Fibroblast of lung (primary cell): ENCODE results near the gene PGM1. TPM values are rescaled to one million over a fixed set of nuclear protein-coding genes. Genes with fewer than 3 reads are reported as not detected.

ENCODE experiments used
- DNase-seq, 2 donors: peaks; one replicate each; pipeline versions ENCODE4 v3.0.0 to v3.0.0-alpha.2; 2010; ENCODE audit warnings: low read depth in 2 of 2
- H2AFZ ChIP-seq: 2 replicates; pipeline ENCODE4 v1.5.1; 2012; ENCODE audit warnings: low read length, control low read depth, inconsistent platforms
- H3K27ac ChIP-seq: 2 replicates; pipeline ENCODE4 v1.5.1; 2011; ENCODE audit warnings: low read length, control low read depth; ENCODE audit not compliant: insufficient read depth
- H3K27me3 ChIP-seq: 2 replicates; pipeline ENCODE4 v1.5.1; 2011; ENCODE audit warnings: mild to moderate bottlenecking, low read length; ENCODE audit not compliant: control insufficient read depth, insufficient read depth
- H3K36me3 ChIP-seq: 2 replicates; pipeline ENCODE4 v1.5.1; 2011; ENCODE audit warnings: low read length; ENCODE audit not compliant: control insufficient read depth, insufficient read depth
- H3K4me1 ChIP-seq: 2 replicates; pipeline ENCODE4 v1.5.1; 2011; ENCODE audit warnings: low read length; ENCODE audit not compliant: control insufficient read depth, insufficient read depth; ENCODE audit errors: extremely low read depth
- H3K4me2 ChIP-seq: 2 replicates; pipeline ENCODE4 v1.5.1; 2011; ENCODE audit warnings: low read length, control low read depth; ENCODE audit not compliant: insufficient read depth; ENCODE audit errors: extremely low read depth
- H3K4me3 ChIP-seq, 4 experiments: fragments of 200-600 bp in 1 of 4; sonication (generic) in 1 of 4; replicated peaks in 1 of 4; 2 replicates each; pipeline ENCODE4 v1.5.1; 2011 to 2016; ENCODE audit warnings: low read length in 4 of 4, low read depth in 3 of 4, mild to moderate bottlenecking in 3 of 4, control low read depth in 2 of 4, inconsistent platforms in 1 of 4, mixed read lengths in 1 of 4; ENCODE audit not compliant: insufficient read depth in 1 of 4; ENCODE audit errors: control extremely low read depth in 1 of 4
- H3K79me2 ChIP-seq: 2 replicates; pipeline ENCODE4 v1.5.1; 2012; ENCODE audit warnings: mild to moderate bottlenecking, low read length, inconsistent platforms; ENCODE audit not compliant: control insufficient read depth, insufficient read depth
- H3K9ac ChIP-seq: 2 replicates; pipeline ENCODE4 v1.5.1; 2011; ENCODE audit warnings: mild to moderate bottlenecking, low read length, control low read depth; ENCODE audit not compliant: insufficient read depth
- H3K9me3 ChIP-seq: 2 replicates; pipeline ENCODE4 v1.5.1; 2012; ENCODE audit warnings: low read depth, low read length; ENCODE audit not compliant: control insufficient read depth, insufficient read depth
- H4K20me1 ChIP-seq: 2 replicates; pipeline ENCODE4 v1.5.1; 2011; ENCODE audit warnings: low read length; ENCODE audit not compliant: control insufficient read depth, insufficient read depth; ENCODE audit errors: extremely low read depth
- EZH2 ChIP-seq: IDR thresholded peaks from 2 replicates; pipeline ENCODE4 v1.5.1; 2012; ENCODE audit warnings: low read length, control low read depth, mild to moderate bottlenecking; ENCODE audit errors: missing control alignments
- polyA plus RNA-seq, 2 donors: library from polyadenylated mRNA; depleted of rRNA in 1 of 2; stranded (reverse) in 1 of 2; unstranded in 1 of 2; fragments of >200 nt; gene quantifications; 2 replicates each; pipeline ENCODE4 v1.2.1, GENCODE V29; 2011 to 2012; ENCODE audit warnings: missing spikeins in 1 of 2
- total RNA-seq: library from RNA; depleted of rRNA; stranded (reverse); fragments of >200 nt; gene quantifications from 2 replicates; pipeline ENCODE4 v1.2.1, GENCODE V29; 2014
- TF ChIP-seq, protein P1 (sequence below), 2 donors: IDR thresholded peaks in 1 of 2; conservative IDR thresholded peaks in 1 of 2; 1 replicate in 1 of 2; 2 replicates in 1 of 2; pipeline ENCODE4 v1.5.1; 2011 to 2012; ENCODE audit warnings: low read length in 2 of 2, control low read depth in 1 of 2, inconsistent platforms in 1 of 2, low read depth in 1 of 2, mild to moderate bottlenecking in 1 of 2

Gene PGM1
- total and polyA plus RNA-seq, 2 donors (not counting 1 experiment from before 2014, with no cell fraction given) = 43.7 to 51.4 TPM

DNA sequence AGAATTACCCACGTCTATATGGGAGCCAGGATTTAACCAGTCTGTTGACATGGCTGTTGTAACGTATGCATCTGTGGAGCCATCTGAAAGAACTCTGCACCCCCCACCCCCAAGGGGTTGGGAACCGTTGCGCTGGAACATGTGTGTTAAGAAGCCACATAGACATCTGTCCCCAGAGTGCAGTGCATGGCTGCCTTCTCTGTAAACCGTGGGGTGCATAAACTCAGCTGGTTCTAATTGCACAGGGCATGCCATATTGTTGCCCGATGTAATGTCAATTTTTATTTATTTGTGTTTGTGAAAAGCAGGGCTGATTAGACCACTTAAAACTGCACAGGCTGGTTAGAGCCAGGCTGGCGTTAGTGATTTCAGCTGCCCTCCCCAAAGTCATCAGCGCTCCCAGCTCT is 110.5 kb downstream of the PGM1 start:
- H3K27me3 ChIP-seq = peaks cover 19% of the 10 kb centered on the region
- no peaks in the 10 kb centered on the region for H3K4me1 ChIP-seq
- no peak overlapping the region for H3K27ac ChIP-seq
- H3K4me3 ChIP-seq = no peak overlapping the region
- no peak for TF ChIP-seq EZH2
- TF ChIP-seq, protein P1, sequence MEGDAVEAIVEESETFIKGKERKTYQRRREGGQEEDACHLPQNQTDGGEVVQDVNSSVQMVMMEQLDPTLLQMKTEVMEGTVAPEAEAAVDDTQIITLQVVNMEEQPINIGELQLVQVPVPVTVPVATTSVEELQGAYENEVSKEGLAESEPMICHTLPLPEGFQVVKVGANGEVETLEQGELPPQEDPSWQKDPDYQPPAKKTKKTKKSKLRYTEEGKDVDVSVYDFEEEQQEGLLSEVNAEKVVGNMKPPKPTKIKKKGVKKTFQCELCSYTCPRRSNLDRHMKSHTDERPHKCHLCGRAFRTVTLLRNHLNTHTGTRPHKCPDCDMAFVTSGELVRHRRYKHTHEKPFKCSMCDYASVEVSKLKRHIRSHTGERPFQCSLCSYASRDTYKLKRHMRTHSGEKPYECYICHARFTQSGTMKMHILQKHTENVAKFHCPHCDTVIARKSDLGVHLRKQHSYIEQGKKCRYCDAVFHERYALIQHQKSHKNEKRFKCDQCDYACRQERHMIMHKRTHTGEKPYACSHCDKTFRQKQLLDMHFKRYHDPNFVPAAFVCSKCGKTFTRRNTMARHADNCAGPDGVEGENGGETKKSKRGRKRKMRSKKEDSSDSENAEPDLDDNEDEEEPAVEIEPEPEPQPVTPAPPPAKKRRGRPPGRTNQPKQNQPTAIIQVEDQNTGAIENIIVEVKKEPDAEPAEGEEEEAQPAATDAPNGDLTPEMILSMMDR (conservative IDR thresholded peaks at IDR 0.05 in 1 of 2, IDR thresholded peaks at IDR 0.05 in 1 of 2; ENCODE audit: low read depth in 1 of 2, low read length in 2 of 2) = no peak
- no peaks in the 10 kb centered on the region for H3K79me2 ChIP-seq
- no peak overlapping the region for H3K4me2 ChIP-seq
- no peak for DNase-seq
- H3K36me3 ChIP-seq = no peaks in the 10 kb centered on the region
- no peak overlapping the region for H3K9ac ChIP-seq
- no peak overlapping the region for H2AFZ ChIP-seq
- H3K9me3 ChIP-seq = no peaks in the 10 kb centered on the region
- no peaks in the 10 kb centered on the region for H4K20me1 ChIP-seq

DNA sequence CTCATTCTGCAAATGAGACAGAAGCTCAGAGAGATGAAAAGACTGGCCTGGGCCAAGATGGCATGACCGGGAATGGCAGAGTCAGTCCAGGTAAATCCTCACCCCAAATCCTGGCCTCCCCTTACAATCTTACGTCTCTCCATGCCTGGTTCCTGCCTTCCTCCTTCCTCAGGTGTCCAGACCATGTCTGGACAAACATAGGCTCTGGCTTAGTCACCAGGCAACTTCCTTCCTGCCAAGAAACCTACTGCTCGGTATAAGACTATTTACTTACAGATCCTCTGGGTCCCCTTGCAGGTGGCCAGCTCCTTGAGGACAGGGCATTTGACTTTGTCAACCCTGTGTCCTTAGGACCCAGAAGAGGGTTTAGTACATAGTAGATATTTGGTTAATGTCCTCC is 111.2 kb downstream of the PGM1 start:
- Histone ChIP-seq H3K4me3 (no peak overlapping the region), H3K9me3 (no peaks in the 10 kb centered on the region), H3K36me3 (no peaks in the 10 kb centered on the region), H3K9ac (no peak overlapping the region), H4K20me1 (no peaks in the 10 kb centered on the region), H3K4me1 (no peaks in the 10 kb centered on the region), H3K4me2 (no peak overlapping the region), H3K27ac (no peak overlapping the region), H3K79me2 (no peaks in the 10 kb centered on the region), H2AFZ (no peak overlapping the region), H3K27me3 (peaks cover 19% of the 10 kb centered on the region)
- TF ChIP-seq EZH2 = no peak
- TF ChIP-seq, protein P1 (conservative IDR thresholded peaks at IDR 0.05 in 1 of 2, IDR thresholded peaks at IDR 0.05 in 1 of 2; ENCODE audit: low read depth in 1 of 2, low read length in 2 of 2) = no peak
- peak in 1 of 2 donors; percentile 40 for DNase-seq

- H3K4me2 ChIP-seq = no peak overlapping the region
- no peaks in the 10 kb centered on the region for H3K9me3 ChIP-seq
- H3K4me3 ChIP-seq = no peak overlapping the region
- no peaks in the 10 kb centered on the region for H3K79me2 ChIP-seq
- H3K27ac ChIP-seq = no peak overlapping the region
- no peak for TF ChIP-seq EZH2
- TF ChIP-seq, protein P1 (conservative IDR thresholded peaks at IDR 0.05 in 1 of 2, IDR thresholded peaks at IDR 0.05 in 1 of 2; ENCODE audit: low read depth in 1 of 2, low read length in 2 of 2) = no peak
- H3K9ac ChIP-seq = no peak overlapping the region
- DNase-seq = no peak
- H4K20me1 ChIP-seq = no peaks in the 10 kb centered on the region
- H2AFZ ChIP-seq = no peak overlapping the region
- H3K27me3 ChIP-seq = peaks cover 19% of the 10 kb centered on the region
- no peaks in the 10 kb centered on the region for H3K4me1 ChIP-seq
- H3K36me3 ChIP-seq = no peaks in the 10 kb centered on the region
These were observed 111.9 kb downstream of the PGM1 start for GRCh38 chr1:63705078-63705477.
